PC-9 (cell line): ENCODE data around the gene HES7. TPM values are rescaled to one million over a fixed set of nuclear protein-coding genes. Genes with fewer than 3 reads are reported as not detected.

Source experiments
- BruUV-seq: library from RNA; stranded (reverse); fragments of 400-500 nt; replicated peaks from 2 replicates; lab custom pipeline; 2021; lab: Mats Ljungman, UMichigan
- CTCF ChIA-PET: fragments of 300-600 bp; sonication (Branson Sonifier 250); formaldehyde crosslinking; loops from one replicate; lab custom pipeline; 2022; ENCODE audit warnings: antibody characterized with exemption; lab: Charles Lee
- POLR2A ChIA-PET: fragments of 300-600 bp; sonication (Branson Sonifier 250); formaldehyde crosslinking; loops from one replicate; lab custom pipeline; 2022; ENCODE audit warnings: antibody characterized with exemption; ENCODE audit not compliant: unreplicated experiment; lab: Charles Lee
- DNase-seq, 2 experiments: peaks; one replicate each; pipeline versions ENCODE4 v3.0.0 to v3.0.0-alpha.2; 2015 to 2022; ENCODE audit warnings: mixed read lengths in 1 of 2
- H2AFZ ChIP-seq: fragments of 200-600 bp; sonication (generic); 2 replicates; pipeline ENCODE4 v1.8.1; 2017; ENCODE audit warnings: antibody characterized with exemption
- H3F3A ChIP-seq: fragments of 200-600 bp; sonication (generic); 2 replicates; pipeline ENCODE4 v1.8.1; 2017; ENCODE audit warnings: antibody characterized with exemption, mild to moderate bottlenecking, low read depth; ENCODE audit not compliant: insufficient read depth
- H3K27ac ChIP-seq: fragments of 200-600 bp; sonication (generic); 2 replicates; pipeline ENCODE4 v1.6.1; 2016; ENCODE audit warnings: mixed run types
- H3K27me3 ChIP-seq: fragments of 200-600 bp; sonication (generic); 2 replicates; pipeline ENCODE4 v1.6.1; 2016; ENCODE audit warnings: low read depth, mixed run types; ENCODE audit not compliant: insufficient read depth
- H3K36me3 ChIP-seq: fragments of 200-600 bp; sonication (generic); 2 replicates; pipeline ENCODE4 v1.6.1; 2016; ENCODE audit warnings: low read depth, mixed run types
- H3K4me1 ChIP-seq: fragments of 200-600 bp; sonication (generic); replicated peaks from 2 replicates; pipeline ENCODE4 v1.6.1; 2016; ENCODE audit warnings: mixed run types; ENCODE audit not compliant: insufficient read depth
- H3K4me2 ChIP-seq: fragments of 200-600 bp; sonication (generic); 2 replicates; pipeline ENCODE4 v1.6.1; 2017; ENCODE audit warnings: mixed run types
- H3K4me3 ChIP-seq: fragments of 200-600 bp; sonication (generic); 2 replicates; pipeline ENCODE4 v1.6.1; 2016; ENCODE audit warnings: mixed run types
- H3K79me2 ChIP-seq: fragments of 200-600 bp; sonication (generic); 2 replicates; pipeline ENCODE4 v1.6.1; 2017; ENCODE audit warnings: low read depth, mixed run types
- H3K9me2 ChIP-seq: fragments of 200-600 bp; sonication (generic); 2 replicates; pipeline ENCODE4 v1.8.1; 2017; ENCODE audit warnings: mild to moderate bottlenecking; ENCODE audit not compliant: insufficient read depth
- H3K9me3 ChIP-seq: fragments of 200-600 bp; sonication (generic); 2 replicates; pipeline ENCODE4 v1.8.1; 2016; ENCODE audit warnings: low read depth; ENCODE audit not compliant: insufficient read depth
- H4K20me1 ChIP-seq: fragments of 200-600 bp; sonication (generic); 2 replicates; pipeline ENCODE4 v1.8.1; 2017; ENCODE audit not compliant: insufficient read depth
- EZH2 ChIP-seq: fragments of 200-600 bp; sonication (generic); IDR thresholded peaks from 2 replicates; pipeline ENCODE4 v1.8.0; 2017; ENCODE audit warnings: antibody characterized with exemption, low read depth
- intact Hi-C: fragments of 100-400 bp; cut with micrococcal nuclease; formaldehyde crosslinking; loops from one replicate; pipeline ENCODE4 v1.10.0; 2022; ENCODE audit not compliant: unreplicated experiment
- total RNA-seq: library from RNA; stranded (reverse); gene quantifications from 2 replicates; pipeline ENCODE4 v1.2.3, GENCODE V29; 2021
- TF ChIP-seq, protein P1 (sequence below): fragments of 200-600 bp; sonication (generic); conservative IDR thresholded peaks from 2 replicates; pipeline ENCODE4 v1.6.1; 2017; ENCODE audit warnings: mixed run types, antibody characterized with exemption, mild to moderate bottlenecking, moderate library complexity

HES7 gene
- total RNA-seq, 1 experiment from 2014 or later: 2.6 TPM

DNA sequence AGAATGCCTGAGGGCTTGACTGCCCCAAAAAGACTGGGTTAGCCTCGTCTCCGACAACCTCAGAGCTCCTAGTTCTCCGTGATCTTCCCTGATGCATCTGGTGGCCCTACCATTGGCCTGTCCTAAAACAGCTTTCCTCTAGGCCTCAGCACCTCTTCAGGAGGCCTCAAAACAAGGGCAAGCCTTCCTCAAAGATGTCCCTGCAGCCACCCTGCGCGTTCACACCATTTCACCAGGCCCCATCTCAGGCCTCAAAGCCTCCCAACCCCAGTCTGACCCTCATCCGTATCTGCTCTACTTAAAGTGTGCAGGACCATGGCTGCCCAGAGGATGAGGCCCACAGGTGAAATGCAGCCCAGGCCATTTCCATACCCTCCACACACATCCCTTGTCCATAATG is 13.0 kb downstream of the HES7 start:
- intact Hi-C loops: loop anchor here (2.0 kb wide), 1 partner anchor 30 kb away; no protein-coding TSS in a partner anchor

DNA sequence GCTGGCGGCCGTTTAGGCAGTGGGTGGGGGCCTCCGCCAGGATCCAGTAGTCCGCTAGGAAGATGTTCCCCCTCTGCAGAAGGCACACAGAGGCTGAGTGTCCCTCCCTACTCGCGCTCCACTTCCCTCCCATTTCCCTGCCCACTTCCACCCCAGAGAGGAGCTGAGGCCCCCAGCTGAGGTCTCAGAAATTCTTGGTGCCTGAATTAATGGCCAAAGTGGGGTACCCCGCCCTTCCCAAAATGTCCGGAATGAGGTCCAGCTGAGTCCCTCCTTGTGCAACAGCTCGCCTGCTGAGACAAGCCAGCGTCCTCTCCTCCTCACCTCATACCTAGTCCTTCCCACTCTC is 13.5 kb downstream of the HES7 start:
- H3K27ac ChIP-seq: no peak overlapping the region
- H3F3A ChIP-seq: no peaks in the 10 kb centered on the region
- no peaks in the 10 kb centered on the region for H3K79me2 ChIP-seq
- H3K9me3 ChIP-seq: no peaks in the 10 kb centered on the region
- no peaks in the 10 kb centered on the region for H3K9me2 ChIP-seq
- CTCF ChIA-PET: interaction anchor here (0.6 to 0.9 kb wide), 3 partner anchors 19 to 891 kb away, joined by 3 read pairs; no protein-coding TSS in a partner anchor
- BruUV-seq: no TSS peak
- H3K27me3 ChIP-seq: no peaks in the 10 kb centered on the region
- H3K4me3 ChIP-seq: no peak overlapping the region
- peak overlapping the region; percentile 50; the same call in 1 of the 2 replicates for H3K4me2 ChIP-seq
- no peak for TF ChIP-seq EZH2
- TF ChIP-seq, protein P1, sequence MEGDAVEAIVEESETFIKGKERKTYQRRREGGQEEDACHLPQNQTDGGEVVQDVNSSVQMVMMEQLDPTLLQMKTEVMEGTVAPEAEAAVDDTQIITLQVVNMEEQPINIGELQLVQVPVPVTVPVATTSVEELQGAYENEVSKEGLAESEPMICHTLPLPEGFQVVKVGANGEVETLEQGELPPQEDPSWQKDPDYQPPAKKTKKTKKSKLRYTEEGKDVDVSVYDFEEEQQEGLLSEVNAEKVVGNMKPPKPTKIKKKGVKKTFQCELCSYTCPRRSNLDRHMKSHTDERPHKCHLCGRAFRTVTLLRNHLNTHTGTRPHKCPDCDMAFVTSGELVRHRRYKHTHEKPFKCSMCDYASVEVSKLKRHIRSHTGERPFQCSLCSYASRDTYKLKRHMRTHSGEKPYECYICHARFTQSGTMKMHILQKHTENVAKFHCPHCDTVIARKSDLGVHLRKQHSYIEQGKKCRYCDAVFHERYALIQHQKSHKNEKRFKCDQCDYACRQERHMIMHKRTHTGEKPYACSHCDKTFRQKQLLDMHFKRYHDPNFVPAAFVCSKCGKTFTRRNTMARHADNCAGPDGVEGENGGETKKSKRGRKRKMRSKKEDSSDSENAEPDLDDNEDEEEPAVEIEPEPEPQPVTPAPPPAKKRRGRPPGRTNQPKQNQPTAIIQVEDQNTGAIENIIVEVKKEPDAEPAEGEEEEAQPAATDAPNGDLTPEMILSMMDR: peak; percentile 14; the same call in 1 of the 2 replicates
- no peaks in the 10 kb centered on the region for H4K20me1 ChIP-seq
- H3K4me1 ChIP-seq: no peaks in the 10 kb centered on the region
- H3K36me3 ChIP-seq: no peaks in the 10 kb centered on the region
- no peak for DNase-seq
- intact Hi-C loops: loop anchor here (2.0 kb wide), 1 partner anchor 30 kb away; no protein-coding TSS in a partner anchor
- POLR2A ChIA-PET: no interaction called here
- no peak overlapping the region for H2AFZ ChIP-seq

More for the DNA sequence above, 13.0 kb downstream of the HES7 start:
- POLR2A ChIA-PET: no interaction called here
- no peaks in the 10 kb centered on the region for H3K36me3 ChIP-seq
- no peak for DNase-seq
- H4K20me1 ChIP-seq: no peaks in the 10 kb centered on the region
- no peaks in the 10 kb centered on the region for H3K27me3 ChIP-seq
- H3K4me2 ChIP-seq: no peak overlapping the region
- H3K27ac ChIP-seq: no peak overlapping the region
- H2AFZ ChIP-seq: no peak overlapping the region
- TF ChIP-seq EZH2: no peak
- TF ChIP-seq, protein P1: no peak
- no peak overlapping the region for H3K4me3 ChIP-seq
- H3K9me3 ChIP-seq: no peaks in the 10 kb centered on the region
- CTCF ChIA-PET: interaction anchor here (0.6 to 0.9 kb wide), 3 partner anchors 20 to 890 kb away, joined by 3 read pairs; no protein-coding TSS in a partner anchor
- H3K4me1 ChIP-seq: no peaks in the 10 kb centered on the region
- no peaks in the 10 kb centered on the region for H3F3A ChIP-seq
- H3K79me2 ChIP-seq: no peaks in the 10 kb centered on the region
- no TSS peak for BruUV-seq
- no peaks in the 10 kb centered on the region for H3K9me2 ChIP-seq

DNA sequence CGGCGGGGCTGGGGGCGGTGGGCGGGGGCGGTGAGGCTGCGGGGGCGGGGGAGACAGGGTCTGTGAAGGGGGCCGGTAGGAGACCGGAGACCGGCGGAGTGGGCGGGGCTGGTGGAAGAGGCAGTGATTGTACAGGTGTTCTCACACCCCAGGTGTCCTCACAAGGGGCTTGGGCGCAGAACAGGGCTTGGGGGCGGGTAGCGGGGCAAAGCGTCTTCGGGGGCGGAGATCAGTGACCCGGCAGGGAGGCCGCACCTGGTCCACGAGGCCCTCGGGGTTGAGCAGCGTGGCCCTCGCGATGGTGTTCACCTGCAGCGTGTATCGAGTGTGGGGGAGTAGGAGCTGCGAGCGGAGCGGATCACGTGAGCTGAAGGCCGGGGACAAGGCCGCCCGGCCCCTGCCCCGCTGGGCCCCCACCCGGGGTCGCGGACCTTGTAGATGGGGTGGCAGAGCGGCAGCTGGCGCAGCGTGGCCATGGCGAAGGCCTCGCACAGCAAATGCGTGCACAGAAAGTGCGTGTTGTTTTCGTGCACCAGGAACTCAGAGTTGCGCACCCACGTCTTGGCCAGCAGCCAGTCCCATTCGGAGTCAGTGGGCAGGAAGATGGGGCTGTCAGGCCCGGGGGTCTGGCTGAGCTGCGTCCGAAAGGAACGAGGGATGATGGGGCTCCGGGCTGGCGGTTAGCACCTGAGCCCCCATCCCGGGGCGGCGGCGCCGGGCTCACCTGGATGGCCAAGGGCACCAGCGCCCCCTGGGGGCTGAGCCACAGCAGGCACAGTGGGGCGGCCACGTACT is 14.0 kb downstream of the HES7 start:
- TF ChIP-seq, protein P1: peak; percentile 74
- TF ChIP-seq EZH2: no peak
- DNase-seq: peak in 1 of 2 experiments; percentile 67
- H3K79me2 ChIP-seq: no peaks in the 10 kb centered on the region
- CTCF ChIA-PET: interaction anchor here (0.8 to 0.9 kb wide), 2 partner anchors 19 to 49 kb away, joined by 3 read pairs; no protein-coding TSS in a partner anchor
- H3K36me3 ChIP-seq: no peaks in the 10 kb centered on the region
- peak overlapping the region; percentile 18; the same call in 1 of the 2 replicates for H3K4me3 ChIP-seq
- intact Hi-C loops: loop anchor here (2.0 kb wide), 1 partner anchor 29 kb away; no protein-coding TSS in a partner anchor
- no peaks in the 10 kb centered on the region for H3F3A ChIP-seq
- POLR2A ChIA-PET: no interaction called here
- no peak overlapping the region for H2AFZ ChIP-seq
- H3K4me1 ChIP-seq: no peaks in the 10 kb centered on the region
- no peaks in the 10 kb centered on the region for H3K27me3 ChIP-seq
- no peaks in the 10 kb centered on the region for H4K20me1 ChIP-seq
- H3K9me2 ChIP-seq: no peaks in the 10 kb centered on the region
- no TSS peak for BruUV-seq
- no peaks in the 10 kb centered on the region for H3K9me3 ChIP-seq
- no peak overlapping the region for H3K27ac ChIP-seq
- H3K4me2 ChIP-seq: peak overlapping the region; percentile 50
